H9 (cell line): ENCODE data around the gene MAPK8. TPM values are rescaled to one million over a fixed set of nuclear protein-coding genes. Genes with fewer than 3 reads are reported as not detected.

Experiments
- DNase-seq: peaks from one replicate; pipeline ENCODE4 v3.0.0-alpha.2; 2017
- H2AFZ ChIP-seq: one replicate; pipeline ENCODE4 v1.6.1; 2013; ENCODE audit warnings: mild to moderate bottlenecking, low read length, control low read depth, moderate library complexity
- H2AK5ac ChIP-seq: 2 replicates; pipeline ENCODE4 v1.6.1; 2013; ENCODE audit warnings: low read length, control low read depth, mixed read lengths; ENCODE audit not compliant: insufficient read length
- H2BK120ac ChIP-seq: one replicate; pipeline ENCODE4 v1.6.1; 2013; ENCODE audit warnings: low read depth, mild to moderate bottlenecking, low read length, control low read depth, inconsistent platforms; ENCODE audit not compliant: poor library complexity, severe bottlenecking
- H2BK12ac ChIP-seq: 2 replicates; pipeline ENCODE4 v1.6.1; 2013; ENCODE audit warnings: low read length, control low read depth, mixed read lengths, low read depth; ENCODE audit not compliant: insufficient read length
- H2BK15ac ChIP-seq: 2 replicates; pipeline ENCODE4 v1.6.1; 2013; ENCODE audit warnings: low read depth, low read length, control low read depth
- H2BK20ac ChIP-seq: one replicate; pipeline ENCODE4 v1.6.1; 2013; ENCODE audit warnings: low read depth, mild to moderate bottlenecking, low read length, control low read depth, inconsistent platforms; ENCODE audit not compliant: poor library complexity, severe bottlenecking
- H2BK5ac ChIP-seq: 2 replicates; pipeline ENCODE4 v1.6.1; 2013; ENCODE audit warnings: low read length, control low read depth, mixed read lengths; ENCODE audit not compliant: insufficient read length
- H3K14ac ChIP-seq: 2 replicates; pipeline ENCODE4 v1.6.1; 2013; ENCODE audit warnings: low read length, control low read depth; ENCODE audit not compliant: insufficient read depth
- H3K18ac ChIP-seq: 2 replicates; pipeline ENCODE4 v1.6.1; 2013; ENCODE audit warnings: low read depth, mild to moderate bottlenecking, mixed read lengths, low read length, control low read depth; ENCODE audit not compliant: insufficient read length
- H3K23ac ChIP-seq: 2 replicates; pipeline ENCODE4 v1.6.1; 2013; ENCODE audit warnings: low read length, control low read depth, mixed read lengths, low read depth; ENCODE audit not compliant: insufficient read length
- H3K23me2 ChIP-seq: 2 replicates; pipeline ENCODE4 v1.6.1; 2013; ENCODE audit warnings: low read depth, mild to moderate bottlenecking, mixed read lengths, low read length, control low read depth; ENCODE audit not compliant: insufficient read length, poor library complexity, severe bottlenecking
- H3K27ac ChIP-seq: 2 replicates; pipeline ENCODE4 v1.5.1; 2013; ENCODE audit warnings: low read length, control low read depth, mixed read lengths, low read depth; ENCODE audit not compliant: insufficient read length
- H3K27me3 ChIP-seq: 2 replicates; pipeline ENCODE4 v1.6.1; 2013; ENCODE audit warnings: low read length, control low read depth, inconsistent platforms; ENCODE audit not compliant: insufficient read depth
- H3K4ac ChIP-seq: 2 replicates; pipeline ENCODE4 v1.6.1; 2013; ENCODE audit warnings: low read depth, mild to moderate bottlenecking, control low read depth, inconsistent platforms, low read length, moderate library complexity
- H3K4me1 ChIP-seq: 2 replicates; pipeline ENCODE4 v1.6.1; 2013; ENCODE audit warnings: low read length, control low read depth, inconsistent platforms; ENCODE audit not compliant: insufficient read depth
- H3K4me2 ChIP-seq: 2 replicates; pipeline ENCODE4 v1.6.1; 2013; ENCODE audit warnings: low read length, control low read depth, mixed read lengths; ENCODE audit not compliant: insufficient read length, insufficient read depth
- H3K56ac ChIP-seq: 2 replicates; pipeline ENCODE4 v1.6.1; 2013; ENCODE audit warnings: low read depth, mild to moderate bottlenecking, mixed read lengths, low read length, control low read depth; ENCODE audit not compliant: insufficient read length
- H3K79me1 ChIP-seq: 2 replicates; pipeline ENCODE4 v1.6.1; 2013; ENCODE audit warnings: low read depth, mild to moderate bottlenecking, moderate library complexity, low read length, control low read depth, inconsistent platforms; ENCODE audit not compliant: insufficient read depth, poor library complexity, severe bottlenecking
- H3K79me2 ChIP-seq: 2 replicates; pipeline ENCODE4 v1.6.1; 2013; ENCODE audit warnings: low read length, control low read depth, inconsistent platforms; ENCODE audit not compliant: insufficient read depth
- H3K9ac ChIP-seq: 2 replicates; pipeline ENCODE4 v1.6.1; 2013; ENCODE audit warnings: low read length, control low read depth, mixed read lengths; ENCODE audit not compliant: insufficient read length; ENCODE audit errors: extremely low read depth
- H3K9me3 ChIP-seq: one replicate; pipeline ENCODE4 v1.6.1; 2013; ENCODE audit warnings: low read depth, low read length, inconsistent platforms; ENCODE audit not compliant: control insufficient read depth
- H3T11ph ChIP-seq: one replicate; pipeline ENCODE4 v1.6.1; 2013; ENCODE audit warnings: mild to moderate bottlenecking, low read length, control low read depth, inconsistent platforms
- H4K20me1 ChIP-seq: one replicate; pipeline ENCODE4 v1.6.1; 2013; ENCODE audit not compliant: control insufficient read depth, insufficient read length, insufficient read depth
- H4K5ac ChIP-seq: 2 replicates; pipeline ENCODE4 v1.6.1; 2013; ENCODE audit warnings: low read depth, mild to moderate bottlenecking, mixed read lengths, low read length, control low read depth; ENCODE audit not compliant: insufficient read length
- H4K8ac ChIP-seq: replicated peaks from 2 replicates; pipeline ENCODE4 v1.6.1; 2013; ENCODE audit warnings: low read length, control low read depth, mixed read lengths, low read depth; ENCODE audit not compliant: insufficient read length
- H4K91ac ChIP-seq: 2 replicates; pipeline ENCODE4 v1.6.1; 2013; ENCODE audit warnings: low read depth, mild to moderate bottlenecking, moderate library complexity, mixed read lengths, low read length, control low read depth; ENCODE audit not compliant: insufficient read length
- H3K27ac Mint-ChIP-seq, 3 experiments: 2 replicates in 2 of 3; 3 replicates in 1 of 3; pipeline ENCODE4 v1.8.0; 2020 to 2021; ENCODE audit warnings: mixed read lengths in 3 of 3, mild to moderate bottlenecking in 1 of 3, moderate library complexity in 1 of 3
- H3K27me3 Mint-ChIP-seq: 2 replicates; pipeline ENCODE4 v1.8.0; 2021; ENCODE audit warnings: low read depth, mild to moderate bottlenecking, moderate library complexity, mixed read lengths
- H3K36me3 Mint-ChIP-seq, 3 experiments: 2 replicates in 2 of 3; 3 replicates in 1 of 3; pipeline ENCODE4 v1.8.0; 2020 to 2021; ENCODE audit warnings: low read depth in 3 of 3, mixed read lengths in 3 of 3; ENCODE audit not compliant: insufficient read depth in 1 of 3
- H3K4me1 Mint-ChIP-seq, 2 experiments: 2 replicates each; pipeline ENCODE4 v1.8.0; 2020; ENCODE audit warnings: mixed read lengths in 2 of 2
- H3K4me3 Mint-ChIP-seq, 2 experiments: 2 replicates in 1 of 2; 3 replicates in 1 of 2; pipeline ENCODE4 v1.8.0; 2020 to 2021; ENCODE audit warnings: mild to moderate bottlenecking in 2 of 2, mixed read lengths in 2 of 2, moderate library complexity in 1 of 2
- H3K9me3 Mint-ChIP-seq, 2 experiments: 2 replicates in 1 of 2; 3 replicates in 1 of 2; pipeline ENCODE4 v1.8.0; 2020; ENCODE audit warnings: mild to moderate bottlenecking in 2 of 2, mixed read lengths in 2 of 2, moderate library complexity in 1 of 2
- CTCF ChIP-seq: fragments of 200-600 bp; sonication (generic); conservative IDR thresholded peaks from 3 replicates; pipeline ENCODE4 v1.8.0; 2021; ENCODE audit warnings: antibody characterized with exemption, mild to moderate bottlenecking
- WGBS: extraction: QIAGEN DNeasy Blood & Tissue Kit; methylation state at CpG from one replicate; pipeline ENCODE4 v1.1.7; 2013; ENCODE audit warnings: missing lambda C conversion rate, low lambda C conversion rate, mixed read lengths; ENCODE audit not compliant: insufficient read length; ENCODE audit errors: extremely low coverage; 5-methylcytosine and 5-hydroxymethylcytosine counted together
- total RNA-seq: library from RNA; stranded (reverse); gene quantifications from 2 replicates; pipeline ENCODE4 v1.2.1, GENCODE V29; 2021

MAPK8 gene
- total RNA-seq, 1 experiment from 2014 or later, result 52.0 TPM

DNA sequence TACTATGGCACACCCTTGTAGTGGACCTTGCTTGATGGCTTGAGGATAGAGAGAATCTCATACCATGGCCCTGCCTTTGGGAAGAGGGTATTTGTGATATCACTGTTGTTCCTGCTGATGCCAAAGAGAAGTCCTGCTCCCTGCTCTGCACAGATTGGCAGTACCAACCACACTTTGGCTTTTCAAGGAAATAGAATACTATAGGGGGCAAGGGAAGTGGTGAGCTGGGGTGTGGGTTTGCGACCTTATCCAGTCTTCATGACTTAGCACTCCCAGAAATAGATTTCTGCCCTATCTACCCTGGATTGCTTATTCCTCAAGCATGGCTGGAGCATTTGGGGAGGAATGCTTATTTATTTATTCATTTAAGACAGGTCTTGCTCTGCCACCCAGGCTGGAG is 6.8 kb upstream of the MAPK8 start:
- no peak overlapping the region for H3K14ac ChIP-seq
- H3K9me3 ChIP-seq, result no peaks in the 10 kb centered on the region
- Mint-ChIP-seq H3K36me3 (no peaks in the 10 kb centered on the region), H3K27ac (no peak overlapping the region), H3K4me1 (peaks cover 6 to 16% of the 10 kb centered on the region in 2 experiments), H3K27me3 (peaks cover 20% of the 10 kb centered on the region), H3K4me3 (no peak overlapping the region), H3K9me3 (no peaks in the 10 kb centered on the region; a peak in 1 of 5 replicates)
- no CpG with 5 or more reads among the region's 1 CpG for WGBS
- H3K23ac ChIP-seq, result no peak overlapping the region
- no peak overlapping the region for H3K4ac ChIP-seq
- no peak overlapping the region for H3K27ac ChIP-seq
- no peak overlapping the region for H4K8ac ChIP-seq
- no peaks in the 10 kb centered on the region for H3K79me1 ChIP-seq
- no peaks in the 10 kb centered on the region for H3K23me2 ChIP-seq
- H3K56ac ChIP-seq, result no peak overlapping the region
- DNase-seq, result no peak
- H2BK120ac ChIP-seq, result no peak overlapping the region
- H3K79me2 ChIP-seq, result no peaks in the 10 kb centered on the region
- TF ChIP-seq CTCF, result no peak
- no peak overlapping the region for H2BK5ac ChIP-seq
- no peak overlapping the region for H2BK20ac ChIP-seq
- no peak overlapping the region for H4K5ac ChIP-seq
- no peak overlapping the region for H2AFZ ChIP-seq
- H4K91ac ChIP-seq, result no peak overlapping the region
- H3K4me1 ChIP-seq, result no peaks in the 10 kb centered on the region
- H3K4me2 ChIP-seq, result no peak overlapping the region
- H3K27me3 ChIP-seq, result no peaks in the 10 kb centered on the region
- H2AK5ac ChIP-seq, result no peak overlapping the region
- no peak overlapping the region for H3T11ph ChIP-seq
- no peak overlapping the region for H3K18ac ChIP-seq
- H2BK15ac ChIP-seq, result no peak overlapping the region
- no peak overlapping the region for H2BK12ac ChIP-seq
- no peaks in the 10 kb centered on the region for H4K20me1 ChIP-seq
- no peak overlapping the region for H3K9ac ChIP-seq
